ENCODE data around the gene HDGFL2.

The HDGFL2 gene

GRCh38 chr19:4548238-4548584 is 76.1 kb downstream of the HDGFL2 start:
- no peak for TF ChIP-seq CTCF (IDR thresholded peaks at IDR 0.05; ENCODE audit: low read depth, low read length, poor library complexity, severe bottlenecking)
- no peak for TF ChIP-seq EZH2phosphoT487 (IDR thresholded peaks at IDR 0.05; ENCODE audit: borderline replicate concordance, low read length)
- Histone ChIP-seq H3K36me3 (ENCODE audit: control insufficient read depth, low read length) (no peaks in the 10 kb centered on the region), H3K27ac (ENCODE audit: low read depth, low read length) (no peak overlapping the region), H3K27me3 (ENCODE audit: control insufficient read depth, low read length) (no peaks in the 10 kb centered on the region), H3K79me2 (ENCODE audit: control insufficient read depth, low read length) (no peaks in the 10 kb centered on the region), H3K4me1 (ENCODE audit: control insufficient read depth, low read length) (no peaks in the 10 kb centered on the region), H3K9me2 (replicated peaks; ENCODE audit: control insufficient read depth, low read length) (no peaks in the 10 kb centered on the region), H3K9me3 (ENCODE audit: control insufficient read depth, insufficient read depth, low read length) (no peaks in the 10 kb centered on the region), H4K20me1 (ENCODE audit: control insufficient read depth, insufficient read depth, low read depth, low read length) (no peaks in the 10 kb centered on the region), H3F3A (ENCODE audit: control insufficient read depth, insufficient read depth) (no peaks in the 10 kb centered on the region), H3K4me3 (ENCODE audit: low read length) (no peak overlapping the region), H3K4me2 (ENCODE audit: low read length) (no peak overlapping the region)

- no peak overlapping the region for H3K4me2 ChIP-seq (ENCODE audit: low read length)
- no peak for TF ChIP-seq CTCF (IDR thresholded peaks at IDR 0.05; ENCODE audit: low read depth, low read length, poor library complexity, severe bottlenecking)
- TF ChIP-seq EZH2phosphoT487 (IDR thresholded peaks at IDR 0.05; ENCODE audit: borderline replicate concordance, low read length) = no peak
- H3K4me3 ChIP-seq (ENCODE audit: low read length) = no peak overlapping the region
- no peaks in the 10 kb centered on the region for H4K20me1 ChIP-seq (ENCODE audit: control insufficient read depth, insufficient read depth, low read depth, low read length)
- H3K79me2 ChIP-seq (ENCODE audit: control insufficient read depth, low read length) = no peaks in the 10 kb centered on the region
- no peaks in the 10 kb centered on the region for H3K4me1 ChIP-seq (ENCODE audit: control insufficient read depth, low read length)
- H3F3A ChIP-seq (ENCODE audit: control insufficient read depth, insufficient read depth) = no peaks in the 10 kb centered on the region
- no peak overlapping the region for H3K27ac ChIP-seq (ENCODE audit: low read depth, low read length)
- no peaks in the 10 kb centered on the region for H3K9me2 ChIP-seq (replicated peaks; ENCODE audit: control insufficient read depth, low read length)
- no peaks in the 10 kb centered on the region for H3K36me3 ChIP-seq (ENCODE audit: control insufficient read depth, low read length)
- no peaks in the 10 kb centered on the region for H3K9me3 ChIP-seq (ENCODE audit: control insufficient read depth, insufficient read depth, low read length)
- no peaks in the 10 kb centered on the region for H3K27me3 ChIP-seq (ENCODE audit: control insufficient read depth, low read length)
Measured at GRCh38 chr19:4550018-4550417, 77.9 kb downstream of the HDGFL2 start.

GRCh38 chr19:4550479-4551050 is 78.5 kb downstream of the HDGFL2 start:
- Histone ChIP-seq H3K4me3 (ENCODE audit: low read length) (no peak overlapping the region), H3F3A (ENCODE audit: control insufficient read depth, insufficient read depth) (no peaks in the 10 kb centered on the region), H3K27ac (ENCODE audit: low read depth, low read length) (no peak overlapping the region), H3K27me3 (ENCODE audit: control insufficient read depth, low read length) (no peaks in the 10 kb centered on the region), H3K79me2 (ENCODE audit: control insufficient read depth, low read length) (no peaks in the 10 kb centered on the region), H3K9me3 (ENCODE audit: control insufficient read depth, insufficient read depth, low read length) (no peaks in the 10 kb centered on the region), H3K9me2 (replicated peaks; ENCODE audit: control insufficient read depth, low read length) (no peaks in the 10 kb centered on the region), H3K36me3 (ENCODE audit: control insufficient read depth, low read length) (no peaks in the 10 kb centered on the region), H4K20me1 (ENCODE audit: control insufficient read depth, insufficient read depth, low read depth, low read length) (no peaks in the 10 kb centered on the region), H3K4me1 (ENCODE audit: control insufficient read depth, low read length) (no peaks in the 10 kb centered on the region), H3K4me2 (ENCODE audit: low read length) (no peak overlapping the region)
- no peak for TF ChIP-seq EZH2phosphoT487 (IDR thresholded peaks at IDR 0.05; ENCODE audit: borderline replicate concordance, low read length)
- TF ChIP-seq CTCF (IDR thresholded peaks at IDR 0.05; ENCODE audit: low read depth, low read length, poor library complexity, severe bottlenecking) = no peak

Measured in DOHH2 (cell line).